ENCODE results near the gene NAT10. TPM values are rescaled to one million over a fixed set of nuclear protein-coding genes. Genes with fewer than 3 reads are reported as not detected.
"Not testable (repeated sequence)": the region's sequence is repeated elsewhere in the genome, so short reads cannot be mapped to it uniquely, and the experiment has no call there.

Gene NAT10
- polyA plus RNA-seq, 2 donors, result 21.9 to 24.0 TPM

DNA sequence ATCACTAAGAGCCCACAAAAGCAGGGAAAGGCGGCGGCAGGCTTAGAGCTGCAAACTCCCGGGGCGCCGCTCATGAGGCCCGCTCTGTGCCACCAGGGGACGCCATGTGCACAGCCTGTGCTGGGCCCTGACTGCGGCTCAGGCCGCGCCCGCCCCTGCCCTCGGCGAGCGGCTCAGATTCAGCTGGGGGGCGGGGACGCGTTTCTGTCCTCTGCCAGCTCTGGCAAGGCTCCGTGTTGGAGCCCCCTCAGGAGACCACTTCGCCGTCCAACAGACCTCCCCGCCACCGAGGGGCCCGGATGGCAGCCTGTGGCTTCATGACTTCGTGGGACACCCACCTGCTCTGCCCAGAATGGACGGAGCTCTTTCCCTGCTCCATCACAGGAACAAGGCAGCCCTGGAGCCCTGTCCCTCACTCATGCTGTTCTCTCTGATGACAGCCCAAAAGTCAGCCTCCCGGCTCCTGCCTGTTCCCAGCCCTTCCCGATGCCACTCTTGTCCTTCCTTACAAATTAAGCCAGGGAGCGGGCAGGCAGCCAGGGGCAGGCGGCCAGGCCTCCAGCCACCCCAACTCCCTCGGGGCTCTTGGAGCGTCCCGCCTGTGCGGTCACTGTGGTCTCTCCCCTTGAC lies 69.1 kb downstream of the NAT10 start:
- Histone ChIP-seq H3K27ac (ENCODE audit: low read depth in 2 of 2, low read length in 1 of 2) (no peak overlapping the region), H3K4me1 (ENCODE audit: control insufficient read depth in 2 of 2, insufficient read depth in 2 of 2, low read length in 1 of 2) (peaks cover 0 to 3% of the 10 kb centered on the region in 2 donors), H3K4me3 (ENCODE audit: low read depth in 1 of 2, low read length in 2 of 2) (no peak overlapping the region), H3K36me3 (ENCODE audit: control insufficient read depth in 2 of 2, insufficient read depth in 2 of 2, low read length in 1 of 2) (peaks cover 0 to 2% of the 10 kb centered on the region in 2 donors), H3K9me3 (ENCODE audit: control insufficient read depth in 2 of 2, insufficient read depth in 1 of 2, low read depth in 1 of 2, low read length in 1 of 2) (peaks cover 0 to 2% of the 10 kb centered on the region in 2 donors), H3K27me3 (ENCODE audit: control insufficient read depth in 1 of 2, insufficient read depth in 2 of 2, low read length in 2 of 2) (no peaks in the 10 kb centered on the region)
- WGBS, 2 donors, result 13 to 14% methylated on average over 30 to 33 of the region's 33 CpGs

DNA sequence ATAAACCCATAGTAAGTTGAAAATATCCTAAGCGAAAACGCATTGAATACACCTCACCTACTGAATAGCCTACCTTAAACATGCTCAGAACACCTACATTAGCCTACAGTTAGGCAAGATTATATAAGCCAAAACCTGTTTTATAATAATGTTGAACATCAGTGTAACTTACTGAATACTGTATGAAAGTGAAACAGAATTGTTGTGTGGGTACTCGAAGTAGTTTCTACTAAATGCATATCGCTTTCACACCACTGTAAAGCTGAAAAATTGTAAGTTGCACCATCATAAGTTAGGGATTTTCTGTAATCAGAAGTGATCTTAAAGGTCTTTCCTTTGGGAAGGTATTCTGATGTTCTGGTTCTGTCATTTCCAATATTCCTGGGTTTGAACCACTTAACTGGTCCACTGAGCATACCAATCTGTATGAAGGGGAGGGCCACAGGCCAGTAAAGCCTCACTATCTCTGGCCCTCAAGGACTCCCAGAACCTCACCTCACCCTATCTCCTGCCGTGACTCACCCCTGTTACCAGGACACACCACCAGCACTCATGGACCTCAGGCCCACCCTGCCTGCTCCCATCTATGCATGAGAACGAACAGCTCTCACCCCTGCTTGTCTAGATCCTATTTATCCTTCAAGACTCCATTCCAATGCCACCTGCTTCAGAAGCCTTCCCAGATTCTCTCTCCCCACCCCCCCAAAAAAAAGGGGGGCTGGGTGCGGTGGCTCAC lies 70.0 kb downstream of the NAT10 start:
- no peak overlapping the region for H3K4me3 ChIP-seq (ENCODE audit: low read depth in 1 of 2, low read length in 2 of 2)
- peaks cover 0 to 2% of the 10 kb centered on the region in 2 donors for H3K9me3 ChIP-seq (ENCODE audit: control insufficient read depth in 2 of 2, insufficient read depth in 1 of 2, low read depth in 1 of 2, low read length in 1 of 2)
- no peaks in the 10 kb centered on the region for H3K27me3 ChIP-seq (ENCODE audit: control insufficient read depth in 1 of 2, insufficient read depth in 2 of 2, low read length in 2 of 2)
- no peak overlapping the region for H3K27ac ChIP-seq (ENCODE audit: low read depth in 2 of 2, low read length in 1 of 2)
- peaks cover 0 to 1% of the 10 kb centered on the region in 2 donors for H3K36me3 ChIP-seq (ENCODE audit: control insufficient read depth in 2 of 2, insufficient read depth in 2 of 2, low read length in 1 of 2)
- 76 to 86% methylated on average over 7 of the region's 7 CpGs for WGBS, 2 donors
- peaks cover 0 to 3% of the 10 kb centered on the region in 2 donors for H3K4me1 ChIP-seq (ENCODE audit: control insufficient read depth in 2 of 2, insufficient read depth in 2 of 2, low read length in 1 of 2)

GRCh38 chr11:34176751-34177209 lies 71.4 kb downstream of the NAT10 start:
- peaks cover 0 to 2% of the 10 kb centered on the region in 2 donors for H3K9me3 ChIP-seq (ENCODE audit: control insufficient read depth in 2 of 2, insufficient read depth in 1 of 2, low read depth in 1 of 2, low read length in 1 of 2)
- H3K4me3 ChIP-seq (ENCODE audit: low read depth in 1 of 2, low read length in 2 of 2), result no peak overlapping the region
- WGBS, 2 donors, result 18 to 22% methylated on average over 2 of the region's 2 CpGs
- H3K27ac ChIP-seq (ENCODE audit: low read depth in 2 of 2, low read length in 1 of 2), result no peak overlapping the region
- peaks cover 0 to 3% of the 10 kb centered on the region in 2 donors for H3K4me1 ChIP-seq (ENCODE audit: control insufficient read depth in 2 of 2, insufficient read depth in 2 of 2, low read length in 1 of 2)
- no peaks in the 10 kb centered on the region for H3K36me3 ChIP-seq (ENCODE audit: control insufficient read depth in 2 of 2, insufficient read depth in 2 of 2, low read length in 1 of 2)
- H3K27me3 ChIP-seq (ENCODE audit: control insufficient read depth in 1 of 2, insufficient read depth in 2 of 2, low read length in 2 of 2), result no peaks in the 10 kb centered on the region

DNA sequence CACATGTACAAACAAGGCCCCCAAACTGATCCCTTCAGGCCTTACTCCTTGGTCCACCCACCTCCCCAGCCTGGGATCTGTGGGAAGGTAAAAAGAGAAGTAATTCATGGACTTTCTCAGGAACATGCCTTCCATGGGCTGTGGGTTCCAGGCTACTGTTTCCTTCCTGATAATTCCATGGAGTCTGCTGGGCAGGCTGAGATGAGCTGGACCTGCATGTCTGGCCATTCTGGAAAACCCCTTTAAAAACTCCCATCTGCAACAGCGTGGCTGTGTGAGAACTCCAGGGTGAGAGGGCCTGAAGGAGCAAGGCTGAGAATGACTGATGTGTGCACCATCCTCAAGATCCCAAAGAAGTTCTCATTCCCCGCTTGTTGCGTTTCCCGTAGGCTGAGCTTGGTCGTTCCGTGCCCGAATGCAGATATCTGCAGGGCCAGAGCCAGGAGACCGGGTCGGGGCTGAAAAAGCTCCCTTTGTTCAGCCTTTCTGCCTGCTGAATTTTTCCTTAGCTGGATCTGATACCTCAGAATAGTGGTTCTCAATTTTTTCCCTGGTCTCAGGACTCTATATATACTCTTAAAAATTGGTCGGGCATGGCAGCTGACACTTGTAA lies 72.9 kb downstream of the NAT10 start:
- 92% methylated on average over 10 of the region's 10 CpGs for WGBS, 2 donors
- Histone ChIP-seq H3K9me3 (ENCODE audit: control insufficient read depth in 2 of 2, insufficient read depth in 1 of 2, low read depth in 1 of 2, low read length in 1 of 2) (peaks cover 0 to 5% of the 10 kb centered on the region in 2 donors), H3K27me3 (ENCODE audit: control insufficient read depth in 1 of 2, insufficient read depth in 2 of 2, low read length in 2 of 2) (no peaks in the 10 kb centered on the region), H3K4me3 (ENCODE audit: low read depth in 1 of 2, low read length in 2 of 2) (no peak overlapping the region), H3K36me3 (ENCODE audit: control insufficient read depth in 2 of 2, insufficient read depth in 2 of 2, low read length in 1 of 2) (no peaks in the 10 kb centered on the region), H3K4me1 (ENCODE audit: control insufficient read depth in 2 of 2, insufficient read depth in 2 of 2, low read length in 1 of 2) (peaks cover 0 to 3% of the 10 kb centered on the region in 2 donors), H3K27ac (ENCODE audit: low read depth in 2 of 2, low read length in 1 of 2) (no peak overlapping the region)

- WGBS, 2 donors, result 88 to 90% methylated on average over 9 of the region's 9 CpGs
- peaks cover 0 to 6% of the 10 kb centered on the region in 2 donors for H3K9me3 ChIP-seq (ENCODE audit: control insufficient read depth in 2 of 2, insufficient read depth in 1 of 2, low read depth in 1 of 2, low read length in 1 of 2)
- no peak overlapping the region for H3K27ac ChIP-seq (ENCODE audit: low read depth in 2 of 2, low read length in 1 of 2)
- peaks cover 0 to 3% of the 10 kb centered on the region in 2 donors for H3K4me1 ChIP-seq (ENCODE audit: control insufficient read depth in 2 of 2, insufficient read depth in 2 of 2, low read length in 1 of 2)
- H3K27me3 ChIP-seq (ENCODE audit: control insufficient read depth in 1 of 2, insufficient read depth in 2 of 2, low read length in 2 of 2), result no peaks in the 10 kb centered on the region
- no peaks in the 10 kb centered on the region for H3K36me3 ChIP-seq (ENCODE audit: control insufficient read depth in 2 of 2, insufficient read depth in 2 of 2, low read length in 1 of 2)
- H3K4me3 ChIP-seq (ENCODE audit: low read depth in 1 of 2, low read length in 2 of 2), result no peak overlapping the region
Measured at GRCh38 chr11:34179026-34179675, 73.7 kb downstream of the NAT10 start.

GRCh38 chr11:34180040-34180813 lies 74.8 kb downstream of the NAT10 start:
- 67 to 69% methylated on average over 6 of the region's 6 CpGs for WGBS, 2 donors
- no peaks in the 10 kb centered on the region for H3K36me3 ChIP-seq (ENCODE audit: control insufficient read depth in 2 of 2, insufficient read depth in 2 of 2, low read length in 1 of 2)
- H3K9me3 ChIP-seq (ENCODE audit: control insufficient read depth in 2 of 2, insufficient read depth in 1 of 2, low read depth in 1 of 2, low read length in 1 of 2), result peaks cover 0 to 4% of the 10 kb centered on the region in 2 donors
- no peaks in the 10 kb centered on the region for H3K27me3 ChIP-seq (ENCODE audit: control insufficient read depth in 1 of 2, insufficient read depth in 2 of 2, low read length in 2 of 2)
- no peak overlapping the region for H3K27ac ChIP-seq (ENCODE audit: low read depth in 2 of 2, low read length in 1 of 2)
- no peaks in the 10 kb centered on the region for H3K4me1 ChIP-seq (ENCODE audit: control insufficient read depth in 2 of 2, insufficient read depth in 2 of 2, low read length in 1 of 2)
- H3K4me3 ChIP-seq (ENCODE audit: low read depth in 1 of 2, low read length in 2 of 2), result no peak overlapping the region

DNA sequence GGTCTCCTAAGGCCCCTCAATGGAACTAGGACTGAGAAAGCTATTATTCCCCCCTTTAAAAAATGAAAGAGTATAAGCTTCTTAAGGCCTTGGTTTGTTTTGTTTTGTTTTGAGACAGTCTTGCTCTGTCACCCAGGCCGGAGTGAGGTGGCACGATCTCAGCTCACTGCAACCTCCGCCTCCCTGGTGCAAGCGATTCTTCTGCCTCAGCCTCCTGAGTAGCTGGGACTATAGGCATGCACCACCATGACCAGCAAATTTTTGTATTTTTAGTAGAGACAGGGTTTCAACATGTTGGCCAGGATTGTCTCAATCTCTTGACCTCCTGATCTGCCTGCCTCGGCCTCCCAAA lies 75.4 kb downstream of the NAT10 start:
- 81 to 89% methylated on average over 5 of the region's 5 CpGs for WGBS, 2 donors
- not testable (repeated sequence) for H3K27ac ChIP-seq (ENCODE audit: low read depth in 2 of 2, low read length in 1 of 2); H3K27me3 ChIP-seq (ENCODE audit: control insufficient read depth in 1 of 2, insufficient read depth in 2 of 2, low read length in 2 of 2)

GRCh38 chr11:34181251-34181650 lies 75.8 kb downstream of the NAT10 start:
- no peaks in the 10 kb centered on the region for H3K36me3 ChIP-seq (ENCODE audit: control insufficient read depth in 2 of 2, insufficient read depth in 2 of 2, low read length in 1 of 2)
- H3K4me1 ChIP-seq (ENCODE audit: control insufficient read depth in 2 of 2, insufficient read depth in 2 of 2, low read length in 1 of 2), result no peaks in the 10 kb centered on the region
- no peak overlapping the region for H3K4me3 ChIP-seq (ENCODE audit: low read depth in 1 of 2, low read length in 2 of 2)
- H3K27ac ChIP-seq (ENCODE audit: low read depth in 2 of 2, low read length in 1 of 2), result no peak overlapping the region
- peaks cover 0 to 4% of the 10 kb centered on the region in 2 donors for H3K9me3 ChIP-seq (ENCODE audit: control insufficient read depth in 2 of 2, insufficient read depth in 1 of 2, low read depth in 1 of 2, low read length in 1 of 2)
- 65 to 74% methylated on average over 5 of the region's 5 CpGs for WGBS, 2 donors
- no peaks in the 10 kb centered on the region for H3K27me3 ChIP-seq (ENCODE audit: control insufficient read depth in 1 of 2, insufficient read depth in 2 of 2, low read length in 2 of 2)

More for the DNA sequence above, 75.4 kb downstream of the NAT10 start:
- H3K4me3 ChIP-seq (ENCODE audit: low read depth in 1 of 2, low read length in 2 of 2); H3K4me1 ChIP-seq (ENCODE audit: control insufficient read depth in 2 of 2, insufficient read depth in 2 of 2, low read length in 1 of 2); H3K36me3 ChIP-seq (ENCODE audit: control insufficient read depth in 2 of 2, insufficient read depth in 2 of 2, low read length in 1 of 2); H3K9me3 ChIP-seq (ENCODE audit: control insufficient read depth in 2 of 2, insufficient read depth in 1 of 2, low read depth in 1 of 2, low read length in 1 of 2): not testable (repeated sequence)

DNA sequence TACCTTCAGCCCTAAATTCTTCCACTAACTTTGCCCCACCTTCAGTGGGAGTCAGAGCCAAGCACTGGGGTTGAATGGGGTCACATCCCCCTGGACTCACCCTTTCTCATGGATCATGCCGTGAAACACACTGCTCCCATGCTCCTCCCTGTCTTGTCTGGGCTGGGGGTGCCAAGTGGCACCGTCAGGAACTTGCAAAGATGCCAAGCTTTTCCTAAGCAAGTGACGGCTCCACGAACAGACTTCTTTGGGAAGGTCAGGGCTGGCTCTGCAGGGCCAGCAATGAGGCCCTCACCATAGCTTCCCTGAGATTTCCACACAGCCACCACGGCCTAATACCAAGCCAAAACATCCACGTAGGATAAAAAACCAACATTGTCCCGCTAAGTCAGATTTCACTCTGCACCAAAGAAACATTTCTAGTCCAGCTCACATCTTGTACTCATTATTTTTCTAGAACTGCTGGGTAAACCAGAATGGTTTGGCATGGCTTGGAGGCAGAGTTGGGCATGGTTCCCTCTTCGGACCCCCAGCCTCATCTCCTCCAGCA lies 76.5 kb downstream of the NAT10 start:
- Histone ChIP-seq H3K27ac (ENCODE audit: low read depth in 2 of 2, low read length in 1 of 2) (no peak overlapping the region), H3K9me3 (ENCODE audit: control insufficient read depth in 2 of 2, insufficient read depth in 1 of 2, low read depth in 1 of 2, low read length in 1 of 2) (peaks cover 0 to 4% of the 10 kb centered on the region in 2 donors)
- 89 to 90% methylated on average over 8 of the region's 8 CpGs for whole genome bisulfite sequencing, 2 donors

More for the DNA sequence above, 76.5 kb downstream of the NAT10 start:
- H3K4me1 ChIP-seq (ENCODE audit: control insufficient read depth in 2 of 2, insufficient read depth in 2 of 2, low read length in 1 of 2), result no peaks in the 10 kb centered on the region
- no peak overlapping the region for H3K4me3 ChIP-seq (ENCODE audit: low read depth in 1 of 2, low read length in 2 of 2)
- H3K36me3 ChIP-seq (ENCODE audit: control insufficient read depth in 2 of 2, insufficient read depth in 2 of 2, low read length in 1 of 2), result no peaks in the 10 kb centered on the region
- no peaks in the 10 kb centered on the region for H3K27me3 ChIP-seq (ENCODE audit: control insufficient read depth in 1 of 2, insufficient read depth in 2 of 2, low read length in 2 of 2)

Measured in esophagus (tissue), 2 donors.